Astrocyte (in vitro differentiated cells and primary cell): ENCODE results near the gene GRID2. TPM values are rescaled to one million over a fixed set of nuclear protein-coding genes. Genes with fewer than 3 reads are reported as not detected.

ENCODE experiments used
- DNase-seq: peaks from one replicate; pipeline ENCODE4 v3.0.0-alpha.2; 2010; ENCODE audit warnings: low read depth
- FAIRE-seq: peaks from 2 replicates; lab custom pipeline; 2011; peaks lifted over from hg19 to GRCh38; lab: Jason Lieb, UNC
- H2AFZ ChIP-seq: 2 replicates; pipeline ENCODE4 v1.6.0; 2012; ENCODE audit warnings: low read depth, low read length, inconsistent platforms
- H3K27ac ChIP-seq: 2 replicates; pipeline ENCODE4 v1.5.1; 2011; ENCODE audit warnings: low read depth, low read length, inconsistent platforms
- H3K27me3 ChIP-seq: 2 replicates; pipeline ENCODE4 v1.6.0; 2011; ENCODE audit warnings: low read length, inconsistent platforms; ENCODE audit not compliant: insufficient read depth
- H3K36me3 ChIP-seq: 2 replicates; pipeline ENCODE4 v1.5.1; 2011; ENCODE audit warnings: low read length, inconsistent platforms; ENCODE audit not compliant: insufficient read depth
- H3K4me1 ChIP-seq: 2 replicates; pipeline ENCODE4 v1.5.1; 2011; ENCODE audit warnings: low read length, inconsistent platforms; ENCODE audit not compliant: insufficient read depth
- H3K4me2 ChIP-seq: 2 replicates; pipeline ENCODE4 v1.6.0; 2012; ENCODE audit warnings: low read length, inconsistent platforms
- H3K4me3 ChIP-seq: 2 replicates; pipeline ENCODE4 v1.5.1; 2011; ENCODE audit warnings: low read depth, mild to moderate bottlenecking, low read length, inconsistent platforms; ENCODE audit not compliant: insufficient read depth
- H3K79me2 ChIP-seq: 2 replicates; pipeline ENCODE4 v1.6.0; 2012; ENCODE audit warnings: mild to moderate bottlenecking, low read length, inconsistent platforms; ENCODE audit not compliant: insufficient read depth
- H3K9ac ChIP-seq: 2 replicates; pipeline ENCODE4 v1.6.0; 2012; ENCODE audit warnings: mild to moderate bottlenecking, low read length, inconsistent platforms
- H3K9me3 ChIP-seq: 2 replicates; pipeline ENCODE4 v1.5.1; 2012; ENCODE audit warnings: low read depth, mild to moderate bottlenecking, low read length, inconsistent platforms; ENCODE audit not compliant: insufficient read depth
- H4K20me1 ChIP-seq: 2 replicates; pipeline ENCODE4 v1.6.0; 2012; ENCODE audit warnings: low read length, inconsistent platforms; ENCODE audit not compliant: insufficient read depth
- H3K27ac Mint-ChIP-seq: one replicate; pipeline ENCODE4 v1.8.0; 2021; ENCODE audit warnings: mild to moderate bottlenecking, mixed read lengths; ENCODE audit not compliant: unreplicated experiment
- H3K27me3 Mint-ChIP-seq: one replicate; pipeline ENCODE4 v1.8.0; 2021; ENCODE audit warnings: low read depth, mixed read lengths; ENCODE audit not compliant: unreplicated experiment
- H3K36me3 Mint-ChIP-seq: one replicate; pipeline ENCODE4 v1.8.0; 2021; ENCODE audit warnings: low read depth, mixed read lengths; ENCODE audit not compliant: unreplicated experiment
- H3K4me1 Mint-ChIP-seq: one replicate; pipeline ENCODE4 v1.8.0; 2021; ENCODE audit warnings: low read depth, mixed read lengths; ENCODE audit not compliant: unreplicated experiment
- H3K4me3 Mint-ChIP-seq: one replicate; pipeline ENCODE4 v1.8.0; 2021; ENCODE audit warnings: mild to moderate bottlenecking, moderate library complexity, mixed read lengths; ENCODE audit not compliant: unreplicated experiment
- H3K9me3 Mint-ChIP-seq: one replicate; pipeline ENCODE4 v1.8.0; 2021; ENCODE audit warnings: mild to moderate bottlenecking, mixed read lengths; ENCODE audit not compliant: unreplicated experiment
- CTCF ChIP-seq: IDR thresholded peaks from 2 replicates; pipeline ENCODE4 v1.5.1; 2011; ENCODE audit warnings: low read depth, mild to moderate bottlenecking, inconsistent platforms, low read length, moderate library complexity; ENCODE audit not compliant: insufficient read depth
- EZH2 ChIP-seq: IDR thresholded peaks from 2 replicates; pipeline ENCODE4 v1.6.1; 2012; ENCODE audit warnings: mild to moderate bottlenecking, low read length, inconsistent platforms; ENCODE audit not compliant: insufficient read depth
- total RNA-seq: library from RNA; stranded (reverse); gene quantifications from 2 replicates; pipeline ENCODE4 v1.2.1, GENCODE V29; 2021

Gene GRID2
- total RNA-seq, 1 donor from 2014 or later: 0.14 TPM

- H3K4me2 ChIP-seq: no peak overlapping the region
- H3K9ac ChIP-seq: no peak overlapping the region
- no peak for DNase-seq
- no peaks in the 10 kb centered on the region for H3K27me3 ChIP-seq
- H3K27ac ChIP-seq: no peak overlapping the region
- no peaks in the 10 kb centered on the region for H3K79me2 ChIP-seq
- H3K4me1 ChIP-seq: no peaks in the 10 kb centered on the region
- Mint-ChIP-seq H3K4me3 (no peak overlapping the region), H3K27me3 (no peaks in the 10 kb centered on the region), H3K9me3 (peaks cover 2% of the 10 kb centered on the region), H3K4me1 (no peaks in the 10 kb centered on the region), H3K36me3 (no peaks in the 10 kb centered on the region), H3K27ac (no peak overlapping the region)
- H3K36me3 ChIP-seq: no peaks in the 10 kb centered on the region
- H3K4me3 ChIP-seq: no peak overlapping the region
- no peak overlapping the region for H2AFZ ChIP-seq
- no peak for FAIRE-seq
- H4K20me1 ChIP-seq: no peaks in the 10 kb centered on the region
- TF ChIP-seq EZH2: no peak
- no peak for TF ChIP-seq CTCF
- no peaks in the 10 kb centered on the region for H3K9me3 ChIP-seq
Measured at GRCh38 chr4:93436000-93436626, 1132.3 kb downstream of the GRID2 start.

GRCh38 chr4:93437991-93438390, 1134.2 kb downstream of the GRID2 start:
- Histone ChIP-seq H3K27ac (no peak overlapping the region), H2AFZ (no peak overlapping the region), H3K9ac (no peak overlapping the region), H3K36me3 (no peaks in the 10 kb centered on the region), H3K4me3 (no peak overlapping the region), H3K4me2 (no peak overlapping the region), H3K4me1 (no peaks in the 10 kb centered on the region), H3K27me3 (no peaks in the 10 kb centered on the region), H3K9me3 (no peaks in the 10 kb centered on the region), H3K79me2 (no peaks in the 10 kb centered on the region), H4K20me1 (no peaks in the 10 kb centered on the region)
- no peaks in the 10 kb centered on the region for H3K4me1 Mint-ChIP-seq
- no peaks in the 10 kb centered on the region for H3K27me3 Mint-ChIP-seq
- H3K9me3 Mint-ChIP-seq: peaks cover 2% of the 10 kb centered on the region
- H3K27ac Mint-ChIP-seq: no peak overlapping the region
- H3K4me3 Mint-ChIP-seq: no peak overlapping the region
- FAIRE-seq (no peak), DNase-seq (no peak)
- H3K36me3 Mint-ChIP-seq: no peaks in the 10 kb centered on the region
- TF ChIP-seq CTCF (no peak), EZH2 (no peak)

GRCh38 chr4:93444860-93445259, 1141.1 kb downstream of the GRID2 start:
- no peak overlapping the region for H3K27ac ChIP-seq

More at GRCh38 chr4:93444860-93445259, 1141.1 kb downstream of the GRID2 start:
- Mint-ChIP-seq H3K4me1 (no peaks in the 10 kb centered on the region), H3K4me3 (no peak overlapping the region), H3K9me3 (no peaks in the 10 kb centered on the region), H3K27me3 (no peaks in the 10 kb centered on the region), H3K27ac (no peak overlapping the region), H3K36me3 (no peaks in the 10 kb centered on the region)
- no peak overlapping the region for H3K9ac ChIP-seq
- no peaks in the 10 kb centered on the region for H3K27me3 ChIP-seq
- no peaks in the 10 kb centered on the region for H3K4me1 ChIP-seq
- H2AFZ ChIP-seq: no peak overlapping the region
- no peaks in the 10 kb centered on the region for H3K9me3 ChIP-seq
- H4K20me1 ChIP-seq: no peaks in the 10 kb centered on the region
- DNase-seq (no peak), FAIRE-seq (no peak)
- H3K4me2 ChIP-seq: no peak overlapping the region
- no peaks in the 10 kb centered on the region for H3K79me2 ChIP-seq
- H3K36me3 ChIP-seq: no peaks in the 10 kb centered on the region
- H3K4me3 ChIP-seq: no peak overlapping the region
- no peak for TF ChIP-seq EZH2
- TF ChIP-seq CTCF: no peak
